ENCODE measurements around the gene TGM4.
"Not testable (repeated sequence)": the region's sequence is repeated elsewhere in the genome, so short reads cannot be mapped to it uniquely, and the experiment has no call there.

TGM4 gene

DNA sequence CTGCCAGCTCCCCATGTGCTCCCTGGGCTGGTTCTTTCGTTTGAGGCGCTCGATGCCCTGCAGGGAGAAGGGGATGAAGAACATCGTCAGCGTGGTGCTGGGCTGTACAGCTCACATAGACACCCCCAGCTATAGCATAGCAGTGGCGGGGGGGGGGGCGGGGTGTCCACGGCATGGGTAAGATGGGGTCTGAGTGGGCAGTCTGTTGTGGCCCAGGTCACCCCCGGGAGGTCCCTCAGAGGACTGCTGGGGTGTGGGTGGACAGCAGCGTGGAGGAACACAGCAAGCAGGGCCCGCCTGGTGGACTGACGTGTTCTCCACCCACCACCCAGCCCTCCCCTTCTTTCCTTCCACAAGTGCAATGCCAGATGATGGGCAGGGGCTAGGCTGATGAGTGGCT, 43.7 kb downstream of the TGM4 start:
- no peak for DNase-seq

DNA sequence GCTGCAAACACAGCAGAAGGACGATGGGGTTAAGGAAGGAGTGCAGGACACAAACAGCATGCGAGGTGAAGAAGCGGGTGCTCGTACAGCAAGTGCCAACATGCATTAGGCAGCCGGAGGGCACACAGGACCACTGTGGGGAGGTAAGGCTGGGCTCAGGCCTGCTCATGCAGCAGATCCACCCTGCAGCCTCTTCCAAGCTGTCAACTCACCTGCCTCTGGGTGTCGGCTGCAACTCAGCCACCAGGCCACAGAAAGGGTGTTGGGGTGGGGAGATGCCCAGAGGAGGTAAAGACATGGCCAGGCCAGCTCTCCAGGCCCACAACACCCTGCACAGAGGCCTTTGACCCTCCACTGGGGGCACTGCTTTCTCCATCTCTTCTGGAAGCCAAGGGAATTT, 44.2 kb downstream of the TGM4 start:
- DNase-seq, result no peak

DNA sequence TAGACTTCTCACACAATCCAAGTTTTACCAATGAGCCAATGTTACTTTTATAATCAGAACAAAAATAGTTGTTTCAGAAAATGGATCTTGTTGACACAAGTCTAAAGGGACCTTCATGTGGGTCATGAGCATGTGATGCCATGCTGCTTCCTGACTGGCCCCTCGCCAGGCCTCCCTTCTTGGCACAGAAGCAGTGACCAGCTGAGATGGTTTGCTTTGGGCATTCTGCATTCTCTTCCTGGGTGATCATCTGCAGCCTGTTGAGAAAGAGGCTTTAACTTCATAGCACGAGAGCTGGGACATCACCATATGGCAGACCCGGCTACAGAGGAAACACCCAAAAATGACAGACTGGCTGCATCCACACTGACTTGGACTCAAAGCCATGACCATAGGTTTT, 45.7 kb downstream of the TGM4 start:
- no peak for DNase-seq

- DNase-seq, result peak in 1 of 3 donors; percentile 3
These were observed 49.4 kb downstream of the TGM4 start for GRCh38 chr3:44923632-44924456.

GRCh38 chr3:44924457-44925084, 50.2 kb downstream of the TGM4 start:
- no peak for DNase-seq

DNA sequence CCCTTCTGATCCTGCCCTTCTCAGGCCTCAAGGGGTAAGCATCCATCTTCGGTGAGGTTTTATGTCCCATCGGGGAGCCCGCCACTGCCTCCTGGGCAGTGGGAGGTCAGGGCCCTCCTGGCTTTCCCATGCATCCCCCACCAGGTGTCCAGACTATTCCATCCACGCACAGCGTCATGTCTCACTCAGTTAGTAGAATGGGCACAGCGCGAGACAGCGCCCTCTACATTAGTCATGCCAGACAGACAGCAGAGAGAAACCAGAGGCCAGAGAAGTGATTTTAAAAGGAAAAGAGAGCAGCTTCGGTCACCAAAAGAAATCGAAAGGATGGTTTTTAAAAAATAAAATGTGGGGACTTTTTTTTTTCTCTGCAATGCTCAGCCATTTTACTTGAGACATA, 51.8 kb downstream of the TGM4 start:
- DNase-seq, result no peak

- no peak for DNase-seq
These were observed 52.5 kb downstream of the TGM4 start for GRCh38 chr3:44926921-44927320.

DNA sequence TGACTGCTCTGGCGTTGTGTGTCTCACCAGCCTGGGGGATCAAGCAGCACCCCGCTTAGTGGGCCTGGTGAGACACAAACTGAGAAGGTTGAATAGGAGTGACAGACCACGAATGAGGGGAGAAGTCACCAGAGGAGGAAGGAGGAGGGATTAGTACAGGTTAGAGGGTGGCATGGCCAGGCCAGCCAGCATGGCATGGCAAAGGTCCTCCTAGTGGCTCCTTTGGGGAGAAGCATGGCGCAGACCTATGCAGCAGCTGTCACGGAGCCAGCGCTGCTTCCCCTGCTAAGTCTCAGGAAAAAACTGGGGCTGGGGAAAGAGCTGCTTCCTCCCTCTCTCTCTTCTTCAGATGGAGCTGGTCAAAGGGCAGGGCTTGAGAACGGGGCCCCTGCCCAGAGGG, 53.0 kb downstream of the TGM4 start:
- DNase-seq, result no peak

DNA sequence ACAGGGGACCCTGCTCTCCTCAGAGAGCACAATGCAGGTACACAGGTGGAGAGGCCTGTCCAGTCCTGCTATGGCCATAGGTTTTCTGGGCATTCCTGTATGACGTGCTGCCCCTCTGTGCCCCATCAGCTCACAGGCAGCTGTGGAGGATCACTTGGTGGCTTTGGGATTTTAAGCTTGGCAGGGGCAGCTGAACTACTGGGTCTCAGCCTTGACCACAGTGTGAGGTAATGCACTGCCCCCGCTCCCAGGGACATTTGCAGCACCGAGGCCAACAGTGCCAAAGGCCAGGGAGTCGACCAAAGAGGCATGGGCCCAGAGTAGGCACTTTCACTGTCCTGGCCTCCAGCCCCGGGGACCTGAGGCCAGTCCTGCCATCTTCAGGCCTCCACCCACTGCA, 55.4 kb downstream of the TGM4 start:
- DNase-seq, result no peak

- DNase-seq, result no peak
These were observed 56.5 kb downstream of the TGM4 start for GRCh38 chr3:44930911-44931310.

GRCh38 chr3:44931791-44932190, 57.4 kb downstream of the TGM4 start:
- no peak for DNase-seq

DNA sequence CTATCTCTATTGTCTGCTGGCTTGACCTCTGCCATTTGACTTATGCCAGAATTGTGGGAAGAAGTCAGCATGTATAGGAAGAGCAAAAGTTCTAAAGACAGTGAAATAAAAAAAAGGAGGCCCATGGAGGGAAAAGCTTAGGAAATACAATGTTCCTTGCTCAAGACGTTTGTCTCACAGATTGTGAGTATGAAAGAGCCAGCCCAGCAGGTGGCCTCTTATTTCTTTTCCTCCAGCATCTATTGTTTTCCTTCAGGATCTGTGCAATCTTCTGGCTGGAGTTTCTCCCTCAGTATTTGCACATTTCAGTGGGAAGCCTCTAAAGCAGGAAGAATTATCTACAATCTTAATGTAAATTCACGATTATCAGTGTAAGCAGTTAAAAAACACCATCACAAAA, 57.9 kb downstream of the TGM4 start:
- DNase-seq, result no peak

GRCh38 chr3:44932986-44933944, 58.9 kb downstream of the TGM4 start:
- DNase-seq, result no peak

DNA sequence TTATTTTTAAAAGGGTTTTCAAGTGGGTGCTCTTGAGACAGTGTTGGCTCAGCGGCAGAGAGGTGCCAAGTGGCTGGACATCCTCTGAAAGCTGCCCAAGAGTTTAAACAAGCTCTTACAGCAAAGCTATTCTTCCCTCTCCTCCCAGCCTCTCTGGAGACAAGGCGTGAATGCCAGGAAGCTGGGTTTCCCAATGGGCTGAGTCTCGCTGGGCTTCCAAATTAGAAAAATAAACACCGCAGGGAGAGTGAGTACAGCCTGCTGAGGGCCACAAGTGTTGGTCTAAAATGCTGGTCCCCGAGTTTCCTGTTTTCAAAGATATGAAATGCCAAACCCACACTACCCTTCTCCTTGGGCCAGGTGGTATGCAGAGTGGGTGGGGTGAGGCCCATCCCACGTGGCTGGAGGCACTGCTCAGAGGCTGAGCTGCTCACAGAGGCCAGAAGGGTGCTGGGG, 65.2 kb downstream of the TGM4 start:
- DNase-seq, result no peak

DNA sequence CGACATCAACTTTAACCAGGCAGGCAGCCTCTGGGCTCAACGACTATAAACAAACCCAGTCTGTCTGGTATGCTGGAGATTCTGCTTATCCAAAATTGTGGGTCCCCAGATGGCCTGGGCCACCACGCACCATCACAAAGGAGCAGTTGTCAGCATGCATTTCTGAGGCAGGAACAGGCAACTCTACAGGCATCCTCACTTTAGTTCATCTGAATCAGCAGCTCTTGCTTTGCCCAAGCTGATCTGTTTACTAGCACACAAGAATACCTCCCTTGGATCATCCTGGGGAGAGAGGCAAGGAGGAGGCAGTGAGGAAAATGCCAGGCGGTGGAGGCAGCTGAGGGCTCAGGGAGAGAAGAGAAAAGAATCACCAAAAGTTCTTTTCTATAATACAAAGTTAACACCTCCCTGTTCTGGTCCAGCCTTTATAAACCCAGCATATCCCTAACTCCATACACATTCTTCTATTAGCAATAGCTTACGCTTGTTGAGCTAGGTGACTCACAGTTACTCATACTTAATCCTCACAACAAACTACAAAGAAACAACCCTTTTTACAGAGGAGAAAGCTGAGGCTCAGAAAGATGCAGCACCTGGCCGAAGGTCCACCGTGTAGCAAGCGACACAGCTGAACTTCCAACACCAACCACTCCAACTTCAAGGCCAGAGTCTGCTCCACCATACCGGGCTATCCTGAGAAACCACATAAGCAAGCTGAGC, 68.0 kb downstream of the TGM4 start:
- DNase-seq, result no peak

DNA sequence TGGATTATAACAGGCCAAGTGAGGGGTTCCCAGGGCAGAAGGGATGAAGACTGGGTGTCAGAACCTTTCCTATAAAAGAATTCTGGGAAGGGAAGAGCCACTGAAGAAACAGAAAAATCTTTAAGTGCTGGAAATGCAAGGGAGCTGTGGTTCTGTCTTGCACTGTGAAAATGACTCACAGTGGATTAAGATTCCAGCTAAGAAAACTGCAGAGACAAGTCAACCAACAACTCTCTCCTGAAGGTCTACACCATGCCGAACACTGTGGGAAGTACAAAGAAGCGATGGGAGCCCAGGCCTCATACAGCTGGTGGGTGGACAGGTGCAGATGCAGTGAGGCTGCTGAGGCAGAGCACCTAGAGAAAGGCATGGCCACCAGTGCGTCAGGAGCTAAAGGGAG, 73.8 kb downstream of the TGM4 start:
- DNase-seq, result no peak

GRCh38 chr3:44949770-44950169, 75.4 kb downstream of the TGM4 start:
- DNase-seq, result not testable (repeated sequence)

DNA sequence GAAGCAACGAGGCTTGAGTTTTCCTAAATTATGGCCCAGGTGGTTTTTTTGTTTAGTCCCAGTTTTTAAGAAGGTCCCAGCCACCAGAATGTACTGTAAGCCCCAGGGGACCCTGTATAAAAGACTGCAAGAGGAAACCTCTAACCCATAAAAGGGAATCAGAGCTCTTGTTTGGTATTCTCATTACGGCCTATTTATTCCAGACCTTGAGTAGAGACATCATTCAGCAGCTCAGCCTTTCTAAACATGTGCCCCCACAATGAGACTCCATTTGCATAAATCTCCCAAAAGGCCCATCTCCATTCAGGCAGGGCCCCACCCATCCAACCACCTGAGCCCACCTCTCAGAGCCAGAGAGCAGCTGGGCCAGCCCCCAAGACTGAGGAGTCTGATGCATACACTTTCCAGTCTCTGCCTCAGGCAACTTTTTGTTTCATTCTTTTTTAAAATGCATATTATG, 75.9 kb downstream of the TGM4 start:
- no peak for DNase-seq

DNA sequence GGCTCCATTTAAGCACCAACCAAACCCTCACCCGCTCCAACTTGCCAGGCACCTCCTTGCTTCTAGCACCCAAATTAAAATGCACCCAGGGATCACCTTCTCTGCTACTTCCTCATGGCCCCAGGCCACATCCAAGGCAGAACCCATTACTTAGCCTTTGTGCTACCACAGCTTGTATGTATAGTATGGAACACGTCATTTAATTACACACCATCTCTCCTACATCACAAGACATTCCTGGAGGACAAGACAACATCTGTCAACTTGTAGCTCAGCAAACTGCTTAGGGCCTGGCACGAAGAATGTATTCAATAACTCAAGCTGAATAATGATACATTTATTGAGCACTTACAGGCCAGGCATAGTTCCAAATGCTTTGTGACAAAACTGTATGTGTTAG, 78.3 kb downstream of the TGM4 start:
- DNase-seq, result no peak

DNA sequence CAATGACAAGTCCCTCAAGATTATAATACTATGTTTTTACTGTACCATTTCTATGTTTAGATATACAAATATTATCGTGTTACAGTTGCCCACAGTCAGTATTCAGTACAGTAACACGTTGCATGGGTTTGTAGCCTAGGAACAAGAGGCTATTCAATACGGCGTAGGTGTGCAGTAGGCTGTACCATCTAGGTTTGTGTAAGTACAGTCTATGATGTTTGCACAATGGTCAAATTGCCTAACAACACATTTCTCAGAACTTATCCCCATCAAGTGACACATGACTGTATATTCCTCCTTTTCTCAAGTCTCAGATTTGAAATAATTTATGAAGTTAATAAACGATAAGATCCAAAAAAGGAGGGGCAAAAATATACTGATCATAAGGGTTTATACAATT, 79.9 kb downstream of the TGM4 start:
- DNase-seq, result peak; percentile 49 to 72 (median 70)

DNA sequence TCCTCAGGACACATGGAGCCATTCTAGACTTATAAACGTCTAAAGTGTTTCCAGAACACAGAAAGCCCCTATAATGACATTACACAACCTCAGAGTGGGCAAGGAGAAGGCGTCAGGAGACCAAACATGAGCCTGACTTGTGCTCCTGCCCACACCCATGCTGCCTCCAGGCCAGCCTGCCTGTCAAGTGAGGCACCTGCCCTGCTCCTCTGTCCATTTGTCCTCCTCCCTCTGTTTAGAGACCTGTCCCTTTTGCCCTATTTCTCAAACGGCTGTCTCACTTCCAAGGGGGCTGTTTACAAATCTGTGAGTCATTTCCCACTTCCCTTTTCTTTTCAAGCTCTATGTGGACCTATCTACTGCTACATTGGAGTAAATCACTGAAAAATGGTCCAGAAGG, 80.6 kb downstream of the TGM4 start:
- peak; percentile 73 to 88 (median 85) for DNase-seq

DNA sequence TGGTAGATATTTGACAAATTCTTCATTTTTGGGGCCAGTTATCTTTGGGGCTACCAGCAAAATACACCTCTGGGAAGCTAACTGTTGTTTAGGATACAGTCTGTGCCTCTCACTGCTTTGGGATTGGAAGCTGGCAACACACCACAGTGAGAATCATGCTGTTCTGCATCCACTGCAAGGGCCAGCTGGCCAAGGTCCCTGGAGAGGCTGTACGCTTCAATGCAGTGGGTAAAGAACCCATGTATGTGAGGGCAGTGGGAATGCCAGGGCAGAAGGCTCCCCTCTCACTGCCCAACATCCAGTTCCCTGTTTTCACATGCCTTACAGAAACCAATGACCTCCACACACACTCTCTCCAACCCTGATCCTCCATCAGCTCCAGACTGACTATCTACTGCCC, 81.5 kb downstream of the TGM4 start:
- no peak for DNase-seq

DNA sequence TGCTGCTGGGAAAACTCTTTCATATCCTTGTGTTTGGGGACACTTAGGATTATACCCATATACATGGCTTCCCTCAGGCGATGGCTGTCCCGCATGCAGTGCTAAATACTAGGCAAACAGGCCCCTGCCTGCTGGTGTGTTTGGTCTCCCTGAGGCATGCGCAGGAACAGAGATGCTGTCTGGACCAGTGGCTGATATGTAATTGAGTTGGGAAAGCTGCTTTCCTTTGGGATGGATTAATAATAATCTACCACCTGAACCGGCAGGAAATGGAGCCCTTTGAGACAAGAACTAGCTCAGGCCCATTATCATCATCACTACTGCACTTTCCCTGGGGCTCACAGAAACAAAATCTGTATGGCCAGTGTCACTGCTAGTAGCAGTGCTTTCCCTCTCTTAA, 83.6 kb downstream of the TGM4 start:
- no peak for DNase-seq
